Activated CD4-positive, CD25-positive, alpha-beta regulatory T cell treated with anti-CD3 and anti-CD28 coated beads, Interleukin-2, amount 50 U/mL, for 24 hours (primary cell): ENCODE results near the gene KCNJ14.

Experiments
- ATAC-seq, 2 donors: fragments of 150-1000 bp; cut with Tn5 transposase; one replicate each; pipeline ENCODE4 v1.10.0; 2021; ENCODE audit warnings: mild to moderate bottlenecking in 1 of 2, moderate library complexity in 1 of 2

KCNJ14 gene

DNA sequence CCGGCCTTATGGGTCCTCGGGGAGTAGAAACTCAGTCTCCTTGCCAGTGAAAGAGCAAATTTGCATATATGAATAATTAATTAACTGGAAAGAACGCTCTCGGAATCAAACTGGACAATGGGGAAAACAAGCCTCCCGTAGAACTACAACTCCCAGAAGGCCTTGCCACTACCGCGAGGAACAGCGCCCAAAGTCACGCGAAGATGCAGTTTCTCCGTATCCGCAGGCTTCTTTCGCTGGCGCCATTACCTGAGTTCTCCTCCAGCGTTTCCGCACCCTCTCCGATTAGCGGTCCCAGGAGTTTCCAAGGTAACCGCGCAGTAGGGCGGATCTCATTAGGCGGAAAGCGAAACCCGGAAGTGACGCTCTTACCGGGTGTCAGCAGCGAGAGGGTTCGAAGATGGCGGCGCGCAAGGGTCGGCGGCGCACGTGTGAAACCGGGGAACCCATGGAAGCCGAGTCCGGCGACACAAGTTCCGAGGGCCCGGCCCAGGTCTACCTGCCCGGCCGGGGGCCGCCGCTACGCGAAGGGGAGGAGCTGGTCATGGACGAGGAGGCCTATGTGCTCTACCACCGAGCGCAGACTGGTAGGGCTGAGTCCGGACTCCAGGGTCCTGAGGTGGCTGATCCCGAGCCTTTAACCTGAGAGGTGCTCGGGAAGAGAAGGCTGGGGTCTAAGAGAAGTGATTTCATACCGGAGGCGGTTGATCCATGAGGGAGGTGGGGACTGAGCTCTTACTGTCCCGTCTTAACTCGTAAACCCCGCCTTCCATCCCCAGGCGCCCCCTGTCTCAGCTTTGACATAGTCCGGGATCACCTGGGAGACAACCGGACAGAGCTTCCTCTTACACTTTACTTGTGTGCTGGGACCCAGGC is 9.5 kb upstream of the KCNJ14 start, which contains the start of gene GRWD1:
Gene GRWD1, plus strand, starts transcription at position 378 of the 876 bp plus-strand sequence. Its CDS starts 23 bp downstream, at position 401.
- ATAC-seq, result peak; percentile 95

DNA sequence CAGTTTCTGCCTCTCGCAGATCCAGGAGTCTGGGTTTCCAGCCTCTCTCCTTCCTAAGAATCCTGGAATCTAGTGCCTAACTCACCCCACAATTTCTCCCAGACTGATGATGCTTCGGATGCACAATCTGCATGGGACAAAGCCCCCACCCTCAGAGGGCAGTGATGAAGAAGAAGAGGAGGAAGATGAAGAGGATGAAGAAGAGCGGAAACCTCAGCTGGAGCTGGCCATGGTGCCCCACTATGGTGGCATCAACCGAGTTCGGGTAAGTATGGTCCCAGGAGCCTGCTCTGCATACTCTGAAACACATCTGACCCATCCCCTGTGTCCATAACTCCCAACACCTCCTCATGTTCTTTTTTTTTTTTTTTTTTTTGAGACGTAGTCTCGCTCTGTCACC is 8.8 kb upstream of the KCNJ14 start:
- no peak for ATAC-seq

- ATAC-seq, result no peak
Measured at GRCh38 chr19:48448563-48448962, 6.8 kb upstream of the KCNJ14 start.

DNA sequence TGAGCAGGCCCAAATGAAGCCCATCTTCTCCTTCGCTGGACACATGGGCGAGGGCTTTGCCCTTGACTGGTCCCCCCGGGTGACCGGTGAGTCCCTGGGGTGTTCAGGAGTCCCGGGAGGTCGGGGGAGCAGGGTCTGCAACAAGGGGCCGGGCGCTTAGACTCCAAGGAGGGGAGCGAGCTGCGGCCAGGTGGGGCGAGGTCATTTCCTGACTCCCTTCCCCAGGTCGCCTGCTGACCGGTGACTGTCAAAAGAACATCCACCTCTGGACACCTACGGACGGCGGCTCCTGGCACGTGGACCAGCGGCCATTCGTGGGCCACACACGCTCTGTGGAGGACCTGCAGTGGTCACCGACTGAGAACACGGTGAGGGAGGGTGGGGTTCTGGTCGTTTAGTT is 4.9 kb upstream of the KCNJ14 start:
- no peak for ATAC-seq

GRCh38 chr19:48450863-48451262 is 4.5 kb upstream of the KCNJ14 start:
- ATAC-seq, result no peak

- no peak for ATAC-seq
Measured at GRCh38 chr19:48451624-48452023, 3.8 kb upstream of the KCNJ14 start.

DNA sequence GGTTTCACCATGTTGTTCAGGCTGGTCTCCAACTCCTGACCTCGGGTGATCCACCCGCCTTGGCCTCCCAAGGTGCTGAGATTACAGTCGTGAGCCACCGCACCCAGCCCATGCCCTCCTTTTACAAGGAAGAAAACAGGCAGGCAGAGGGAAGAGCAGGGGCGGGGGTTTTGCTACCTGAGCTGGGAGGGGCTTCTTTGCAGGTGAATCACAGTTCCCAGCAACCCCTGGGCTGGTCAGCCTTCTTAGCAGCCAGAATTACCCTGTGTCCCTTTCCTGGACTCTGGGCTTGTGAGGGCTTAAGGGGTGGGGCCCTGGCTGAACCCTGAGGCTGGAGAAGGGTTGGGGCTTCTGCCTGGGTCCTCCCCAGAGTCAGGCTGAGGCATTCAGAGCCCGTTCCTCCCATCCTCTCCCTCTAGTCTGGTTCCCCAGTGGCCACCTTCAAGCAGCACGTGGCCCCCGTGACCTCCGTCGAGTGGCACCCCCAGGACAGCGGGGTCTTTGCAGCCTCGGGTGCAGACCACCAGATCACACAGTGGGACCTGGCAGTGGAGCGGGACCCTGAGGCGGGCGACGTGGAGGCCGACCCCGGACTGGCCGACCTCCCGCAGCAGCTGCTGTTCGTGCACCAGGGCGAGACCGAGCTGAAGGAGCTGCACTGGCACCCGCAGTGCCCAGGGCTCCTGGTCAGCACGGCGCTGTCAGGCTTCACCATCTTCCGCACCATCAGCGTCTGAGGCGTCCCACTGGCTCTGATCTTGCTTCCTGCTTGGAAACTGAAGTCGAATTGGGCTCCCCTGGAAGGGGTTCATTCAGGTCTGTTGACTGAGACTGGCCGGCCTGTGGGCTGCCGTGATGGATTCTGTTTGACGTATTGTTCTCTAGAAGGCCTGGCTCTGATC is 2.8 kb upstream of the KCNJ14 start:
- no peak for ATAC-seq

GRCh38 chr19:48454150-48454730 is 1.1 kb upstream of the KCNJ14 start:
- no peak for ATAC-seq

- no peak for ATAC-seq
Measured at GRCh38 chr19:48455908-48456562, 661 bp downstream of the KCNJ14 start.

- no peak for ATAC-seq
Measured at GRCh38 chr19:48456864-48457263, 1.5 kb downstream of the KCNJ14 start.

DNA sequence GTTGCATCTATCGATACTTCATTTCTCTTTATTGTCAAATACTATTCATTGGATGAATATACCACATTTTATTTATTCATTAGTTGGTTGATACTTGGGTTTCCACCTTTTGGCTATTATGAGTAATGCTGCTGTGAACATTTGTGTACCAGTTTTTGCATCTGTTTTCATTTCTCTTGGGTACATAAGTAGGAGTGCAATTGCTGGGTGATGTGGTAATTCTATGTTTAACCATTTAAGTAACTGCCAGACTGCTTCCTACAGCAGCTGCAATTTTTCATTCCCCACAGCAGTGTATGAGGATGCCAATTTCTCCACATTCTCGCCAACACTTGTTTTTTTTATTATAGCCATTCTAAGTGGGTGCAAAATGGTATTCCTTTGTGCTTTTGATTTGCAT is 2.6 kb downstream of the KCNJ14 start:
- no peak for ATAC-seq

GRCh38 chr19:48461651-48461981 is 6.2 kb downstream of the KCNJ14 start:
- ATAC-seq, result no peak

- no peak for ATAC-seq
Measured at GRCh38 chr19:48461982-48462655, 6.7 kb downstream of the KCNJ14 start.

GRCh38 chr19:48465215-48465614 is 9.8 kb downstream of the KCNJ14 start:
- ATAC-seq, result no peak

- no peak for ATAC-seq
Measured at GRCh38 chr19:48466561-48467325, 11.4 kb downstream of the KCNJ14 start.

GRCh38 chr19:48468772-48469288 is 13.5 kb downstream of the KCNJ14 start:
- ATAC-seq, result peak; percentile 92 to 95

DNA sequence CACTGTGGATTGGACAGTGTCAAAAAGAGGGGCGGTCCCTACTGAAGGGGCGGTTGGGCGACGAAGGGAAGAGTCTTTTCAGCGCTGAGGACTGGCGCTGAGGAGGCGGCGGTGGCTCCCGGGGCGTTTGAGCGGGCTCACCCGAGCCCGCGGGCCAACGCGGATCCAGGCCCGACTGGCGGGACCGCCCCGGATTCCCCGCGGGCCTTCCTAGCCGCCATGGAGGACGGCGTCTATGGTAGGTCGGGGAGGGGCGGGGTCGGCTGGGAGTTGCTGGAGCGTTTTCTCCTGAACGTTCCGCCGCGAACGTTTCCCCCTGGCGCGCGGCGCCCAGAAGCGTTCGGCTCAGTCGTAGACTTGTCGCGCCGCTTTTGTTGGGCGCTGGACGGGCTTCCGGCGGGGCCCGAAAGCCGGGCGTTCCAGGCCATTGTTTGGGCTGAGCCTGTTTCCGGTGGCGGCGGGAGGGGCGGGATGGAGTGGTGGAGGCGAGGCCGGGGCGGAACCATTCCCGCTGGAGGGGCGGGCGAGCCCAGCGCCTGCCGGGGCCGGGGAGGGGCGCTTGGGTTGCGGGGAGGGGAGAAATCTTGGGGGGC is 14.0 kb downstream of the KCNJ14 start, which contains the start of gene CYTH2:
Gene CYTH2, plus strand, starts transcription at position 81 of the 593 bp plus-strand sequence. Its CDS starts 139 bp downstream, at position 220.
- ATAC-seq, result peak; percentile 18 to 20

GRCh38 chr19:48469934-48470680 is 14.7 kb downstream of the KCNJ14 start:
- ATAC-seq, result no peak

DNA sequence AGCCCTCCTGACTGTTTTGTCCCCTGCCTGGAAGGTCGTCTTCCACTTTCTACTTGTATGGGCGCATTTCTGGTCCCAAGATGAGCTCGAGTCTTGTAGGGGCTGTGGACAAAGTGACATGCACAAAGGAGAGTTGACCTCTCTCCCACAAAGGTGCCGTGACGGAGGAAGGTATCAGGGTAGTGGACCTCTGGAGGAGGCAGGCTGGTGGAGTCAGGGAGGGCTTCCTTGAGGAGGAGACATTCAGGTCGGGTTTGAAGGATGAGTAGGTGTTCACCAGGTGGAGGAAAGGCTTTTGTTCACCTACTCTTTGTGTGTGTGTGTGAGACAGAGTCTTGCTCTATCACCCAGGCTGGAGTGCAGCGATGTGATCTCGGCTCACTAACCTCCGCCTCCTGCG is 15.5 kb downstream of the KCNJ14 start:
- ATAC-seq, result no peak

DNA sequence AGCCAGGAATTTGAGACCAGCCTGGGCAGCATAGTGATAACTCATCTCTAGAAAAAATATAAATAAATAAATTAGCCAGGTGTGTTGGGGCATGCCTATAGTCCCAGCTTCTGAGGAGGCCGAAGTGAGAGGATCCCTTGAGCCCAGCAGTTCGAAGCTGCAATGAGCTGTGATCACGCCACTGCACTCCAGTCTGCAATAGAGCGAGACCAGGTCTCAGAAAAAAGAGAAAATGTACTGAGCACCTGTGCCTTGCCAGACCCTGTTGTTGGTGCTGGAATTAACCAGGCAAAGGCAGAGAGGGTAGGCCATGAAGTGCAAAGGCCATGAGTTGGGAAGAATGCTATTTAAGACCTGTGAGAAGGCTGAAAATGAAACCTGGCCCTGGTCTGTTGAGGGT is 16.5 kb downstream of the KCNJ14 start:
- no peak for ATAC-seq
